HFF-Myc (cell line): ENCODE results near the gene GSG1L.

ENCODE experiments used
- DNase-seq: peaks from one replicate; pipeline ENCODE4 v3.0.0-alpha.2; 2011; ENCODE audit warnings: low read depth; ENCODE audit errors: extremely low read depth
- H3K4me3 ChIP-seq: replicated peaks from 2 replicates; pipeline ENCODE4 v1.5.1; 2011; ENCODE audit warnings: low read depth, mild to moderate bottlenecking, control low read depth, low read length
- CTCF ChIP-seq: IDR thresholded peaks from 2 replicates; pipeline ENCODE4 v1.5.1; 2012; ENCODE audit warnings: mild to moderate bottlenecking, low read depth, low read length, control low read depth; ENCODE audit errors: missing control alignments

Gene GSG1L

GRCh38 chr16:27838536-27839175 is 224.9 kb downstream of the GSG1L start:
- DNase-seq = no peak
- H3K4me3 ChIP-seq = no peak overlapping the region
- TF ChIP-seq CTCF = no peak

- no peak overlapping the region for H3K4me3 ChIP-seq
- TF ChIP-seq CTCF = no peak
- DNase-seq = no peak
Observed at GRCh38 chr16:27829975-27830374, 233.5 kb downstream of the GSG1L start.

GRCh38 chr16:27828671-27829070 is 234.8 kb downstream of the GSG1L start:
- DNase-seq = no peak
- no peak for TF ChIP-seq CTCF
- no peak overlapping the region for H3K4me3 ChIP-seq

GRCh38 chr16:27827765-27828164 is 235.7 kb downstream of the GSG1L start:
- H3K4me3 ChIP-seq = no peak overlapping the region
- no peak for DNase-seq
- no peak for TF ChIP-seq CTCF

GRCh38 chr16:27826893-27827289 is 236.6 kb downstream of the GSG1L start:
- DNase-seq = no peak
- no peak for TF ChIP-seq CTCF
- no peak overlapping the region for H3K4me3 ChIP-seq

GRCh38 chr16:27826081-27826892 is 237.2 kb downstream of the GSG1L start:
- no peak for DNase-seq
- TF ChIP-seq CTCF = no peak
- H3K4me3 ChIP-seq = no peak overlapping the region

- no peak overlapping the region for H3K4me3 ChIP-seq
- TF ChIP-seq CTCF = no peak
- no peak for DNase-seq
Observed at GRCh38 chr16:27824786-27825185, 238.7 kb downstream of the GSG1L start.
